ENCODE results near the gene KRTAP5-5. TPM values are rescaled to one million over a fixed set of nuclear protein-coding genes. Genes with fewer than 3 reads are reported as not detected.

KRTAP5-5 gene
- total and polyA plus RNA-seq, 2 donors (not counting 3 experiments of a cell fraction or from before 2014, with no cell fraction given) = not detected

- BruUV-seq (replicated peaks) = no TSS peak
Measured at GRCh38 chr11:1630271-1630670, 696 bp downstream of the KRTAP5-5 start.

More at GRCh38 chr11:1630271-1630670, 696 bp downstream of the KRTAP5-5 start:
- intact Hi-C loops (cut with micrococcal nuclease) = no loop called here
- Histone ChIP-seq H3K27me3 (ENCODE audit: control insufficient read depth in 2 of 2, insufficient read depth in 2 of 2, low read length in 2 of 2) (peaks cover 0 to 8% of the 10 kb centered on the region in 2 experiments), H3K79me2 (ENCODE audit: control insufficient read depth, insufficient read depth, low read length) (no peaks in the 10 kb centered on the region), H3K9me3 (replicated peaks; ENCODE audit: control insufficient read depth, insufficient read depth, low read length) (no peaks in the 10 kb centered on the region), H3K27ac (ENCODE audit: insufficient read depth, low read depth, low read length) (no peak overlapping the region), H2AFZ (ENCODE audit: low read depth, low read length) (no peak overlapping the region), H3K4me2 (ENCODE audit: insufficient read depth, low read length) (no peak overlapping the region), H3K9me1 (replicated peaks; ENCODE audit: control insufficient read depth, extremely low read depth, insufficient read depth, low read length) (no peaks in the 10 kb centered on the region), H3K36me3 (ENCODE audit: control insufficient read depth in 2 of 2, extremely low read depth in 1 of 2, insufficient read depth in 2 of 2, low read length in 2 of 2) (no peaks in the 10 kb centered on the region), H3K4me3 (replicated peaks in 1 of 3; ENCODE audit: insufficient read depth in 1 of 3, low read depth in 1 of 3, low read length in 3 of 3) (no peak overlapping the region), H3K4me1 (ENCODE audit: control insufficient read depth, extremely low read depth, insufficient read depth, low read length) (no peaks in the 10 kb centered on the region), H4K20me1 (replicated peaks; ENCODE audit: control insufficient read depth, extremely low read depth, insufficient read depth, low read length) (no peaks in the 10 kb centered on the region), H3K9ac (replicated peaks; ENCODE audit: extremely low read depth, insufficient read depth, low read length) (no peak overlapping the region)
- dilution Hi-C loops (cut with MboI; ENCODE audit: extremely low pct_ligation_motif_present, low sequenced_read_pairs) = no loop called here
- no peak for FAIRE-seq
- POLR2A ChIA-PET = no interaction called here
- TF ChIP-seq CTCF (IDR thresholded peaks at IDR 0.05; ENCODE audit: extremely low read depth in 1 of 2, insufficient read depth in 1 of 2, low read depth in 1 of 2, low read length in 2 of 2) (no peak), FOS (IDR thresholded peaks at IDR 0.05; ENCODE audit: borderline replicate concordance, insufficient read depth, low read length) (no peak), EZH2 (IDR thresholded peaks at IDR 0.05; ENCODE audit: borderline replicate concordance, low read depth, low read length, severe bottlenecking) (no peak), POLR2A (IDR thresholded peaks at IDR 0.05; ENCODE audit: low read depth, low read length) (no peak), POLR2AphosphoS5 (IDR thresholded peaks at IDR 0.05; ENCODE audit: insufficient read depth, low read depth, low read length) (no peak), JUN (IDR thresholded peaks at IDR 0.05; ENCODE audit: borderline replicate concordance, insufficient read depth, insufficient read length, low read depth) (no peak), MYC (IDR thresholded peaks at IDR 0.05; ENCODE audit: low read depth, low read length) (no peak), MAX (IDR thresholded peaks at IDR 0.05; ENCODE audit: insufficient read depth, insufficient read length) (no peak), GATA2 (IDR thresholded peaks at IDR 0.05; ENCODE audit: insufficient read depth, insufficient read length, low read depth, low read length) (no peak)
- DNase-seq (ENCODE audit: low read depth, low spot score) = no peak
- CTCF ChIA-PET = interaction anchor here (1.6 to 4.3 kb wide), 6 partner anchors 9 to 83 kb away, joined by 3 to 25 read pairs (median 18); no protein-coding TSS in a partner anchor
